ENCODE data around the gene ALDH18A1.
A peak's percentile ranks its signal among the peaks of the same experiment; 100 is the strongest.

DNA sequence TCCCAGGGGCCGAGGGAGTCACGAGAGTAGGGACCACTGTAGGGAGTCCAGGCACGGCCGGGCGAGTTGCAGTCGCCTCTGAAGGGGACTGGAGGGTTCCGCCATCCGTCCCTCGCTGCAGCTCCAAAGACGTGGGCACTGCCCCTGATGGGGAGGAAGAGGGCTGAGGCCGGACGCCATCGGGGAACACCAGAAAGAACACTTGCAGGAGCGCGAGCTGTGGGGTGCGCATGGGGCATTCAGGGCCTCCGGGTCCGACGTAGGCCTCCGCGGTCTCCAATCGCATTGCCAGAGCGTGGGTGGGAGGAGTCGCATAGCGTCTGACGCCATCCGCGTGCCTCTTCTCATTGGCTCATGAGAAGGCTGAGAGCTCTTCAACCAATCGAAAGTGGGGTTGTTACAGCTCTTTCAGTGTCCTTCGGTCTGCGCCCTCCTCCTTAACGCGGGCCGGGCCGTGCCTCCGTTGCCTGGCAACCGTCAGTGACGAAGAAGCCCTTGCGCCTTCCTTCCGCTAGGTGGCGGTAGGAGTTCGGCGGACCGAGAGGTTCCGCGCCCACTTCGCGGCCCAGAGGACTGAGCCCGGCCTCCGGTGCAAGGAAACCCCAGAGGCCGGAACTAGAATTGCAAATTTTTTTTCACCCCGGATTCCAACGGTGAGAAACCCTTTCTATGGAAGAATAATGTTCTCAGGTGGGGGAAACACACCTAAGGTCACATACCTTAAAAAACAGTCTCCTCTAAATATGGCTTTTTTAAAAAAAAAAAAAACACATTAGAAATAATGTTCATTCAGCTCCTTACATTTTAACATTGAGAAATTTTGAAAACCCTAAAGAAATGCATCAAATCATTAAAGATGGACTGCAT, 37.4 kb upstream of the ALDH18A1 start, which contains the start of gene TCTN3:
- no peak for TF ChIP-seq EZH2 (IDR thresholded peaks at IDR 0.05)
- peak; percentile 83 for TF ChIP-seq POLR2AphosphoS5 (IDR thresholded peaks at IDR 0.05; ENCODE audit: borderline replicate concordance, low read depth, low read length)

Measured in SK-N-MC (cell line).